ENCODE measurements around the gene TSPAN18. TPM values are rescaled to one million over a fixed set of nuclear protein-coding genes. Genes with fewer than 3 reads are reported as not detected.

Gene TSPAN18
- total RNA-seq, 1 donor, result under 0.01 TPM

GRCh38 chr11:44920451-44920850 is 193.7 kb downstream of the TSPAN18 start:
- TF ChIP-seq, protein P1, sequence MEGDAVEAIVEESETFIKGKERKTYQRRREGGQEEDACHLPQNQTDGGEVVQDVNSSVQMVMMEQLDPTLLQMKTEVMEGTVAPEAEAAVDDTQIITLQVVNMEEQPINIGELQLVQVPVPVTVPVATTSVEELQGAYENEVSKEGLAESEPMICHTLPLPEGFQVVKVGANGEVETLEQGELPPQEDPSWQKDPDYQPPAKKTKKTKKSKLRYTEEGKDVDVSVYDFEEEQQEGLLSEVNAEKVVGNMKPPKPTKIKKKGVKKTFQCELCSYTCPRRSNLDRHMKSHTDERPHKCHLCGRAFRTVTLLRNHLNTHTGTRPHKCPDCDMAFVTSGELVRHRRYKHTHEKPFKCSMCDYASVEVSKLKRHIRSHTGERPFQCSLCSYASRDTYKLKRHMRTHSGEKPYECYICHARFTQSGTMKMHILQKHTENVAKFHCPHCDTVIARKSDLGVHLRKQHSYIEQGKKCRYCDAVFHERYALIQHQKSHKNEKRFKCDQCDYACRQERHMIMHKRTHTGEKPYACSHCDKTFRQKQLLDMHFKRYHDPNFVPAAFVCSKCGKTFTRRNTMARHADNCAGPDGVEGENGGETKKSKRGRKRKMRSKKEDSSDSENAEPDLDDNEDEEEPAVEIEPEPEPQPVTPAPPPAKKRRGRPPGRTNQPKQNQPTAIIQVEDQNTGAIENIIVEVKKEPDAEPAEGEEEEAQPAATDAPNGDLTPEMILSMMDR (IDR thresholded peaks at IDR 0.05; ENCODE audit: insufficient read depth, low read depth, low read length), result no peak
- no peak for DNase-seq (ENCODE audit: low read depth)
- H3K4me3 ChIP-seq (ENCODE audit: low read depth, low read length), result no peak overlapping the region

DNA sequence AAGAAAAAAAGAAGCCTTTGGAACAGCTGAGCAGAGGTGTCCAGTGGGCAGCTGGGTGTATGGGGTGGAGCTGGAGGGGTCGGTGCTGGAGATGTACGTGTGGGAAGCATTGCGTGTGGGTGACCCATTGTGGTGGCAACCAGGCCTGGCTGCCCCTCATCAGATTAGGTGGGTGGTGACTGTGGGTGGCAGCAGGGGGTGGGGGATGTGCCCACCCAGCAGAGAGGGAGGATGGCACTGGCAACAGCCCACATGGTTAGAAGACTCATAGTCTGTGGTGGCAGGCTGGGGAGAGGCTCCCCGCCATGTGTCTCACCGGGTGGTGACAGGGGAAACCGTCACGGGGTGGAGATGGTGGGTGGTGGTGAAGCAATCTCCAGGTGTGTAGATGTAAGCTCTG is 196.4 kb downstream of the TSPAN18 start:
- TF ChIP-seq, protein P1 (IDR thresholded peaks at IDR 0.05; ENCODE audit: insufficient read depth, low read depth, low read length), result no peak
- no peak overlapping the region for H3K4me3 ChIP-seq (ENCODE audit: low read depth, low read length)

DNA sequence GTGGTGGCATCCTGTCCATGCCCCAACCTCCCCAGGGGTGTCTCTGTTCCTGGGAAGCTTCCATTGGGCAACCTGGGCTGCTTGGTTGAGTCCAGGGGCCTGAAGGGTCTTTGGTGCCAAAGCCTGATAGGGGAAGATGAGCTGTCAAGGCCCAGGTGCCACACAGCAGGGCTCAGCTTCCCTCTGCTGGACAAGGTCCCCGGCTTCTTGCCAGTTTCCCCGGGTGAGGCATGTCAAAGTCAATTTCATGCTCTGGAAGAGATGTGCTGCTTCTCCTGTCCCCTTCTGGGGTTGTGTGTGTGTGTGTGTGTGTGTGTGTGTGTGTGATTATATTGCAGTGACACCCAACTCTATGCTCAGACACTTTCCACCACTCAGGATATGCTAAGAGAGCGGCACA is 197.0 kb downstream of the TSPAN18 start:
- no peak for DNase-seq (ENCODE audit: low read depth)
- no peak overlapping the region for H3K4me3 ChIP-seq (ENCODE audit: low read depth, low read length)
- TF ChIP-seq, protein P1 (IDR thresholded peaks at IDR 0.05; ENCODE audit: insufficient read depth, low read depth, low read length), result no peak

More for the DNA sequence above, 196.4 kb downstream of the TSPAN18 start:
- DNase-seq (ENCODE audit: low read depth), result no peak

DNA sequence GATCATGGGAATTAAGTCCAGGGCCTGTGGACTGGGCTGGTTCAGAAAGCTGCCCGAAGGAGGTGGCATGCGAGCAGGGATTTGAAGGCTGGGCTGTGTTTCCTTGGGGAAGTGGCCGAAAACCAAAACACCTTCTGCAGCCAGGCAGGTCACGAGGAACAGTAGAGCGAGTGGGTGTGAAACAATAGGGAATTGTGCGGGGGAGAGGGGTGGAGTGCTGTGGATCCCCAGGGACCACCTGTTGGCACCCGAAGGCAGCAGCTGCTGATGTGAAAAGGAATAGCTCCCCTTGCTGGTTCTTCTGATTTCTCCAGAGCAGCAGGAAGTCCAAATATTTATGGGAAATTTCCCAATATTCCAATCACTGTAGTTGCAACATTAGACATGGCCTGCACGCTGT is 199.3 kb downstream of the TSPAN18 start:
- no peak for DNase-seq (ENCODE audit: low read depth)
- TF ChIP-seq, protein P1 (IDR thresholded peaks at IDR 0.05; ENCODE audit: insufficient read depth, low read depth, low read length), result no peak
- no peak overlapping the region for H3K4me3 ChIP-seq (ENCODE audit: low read depth, low read length)

DNA sequence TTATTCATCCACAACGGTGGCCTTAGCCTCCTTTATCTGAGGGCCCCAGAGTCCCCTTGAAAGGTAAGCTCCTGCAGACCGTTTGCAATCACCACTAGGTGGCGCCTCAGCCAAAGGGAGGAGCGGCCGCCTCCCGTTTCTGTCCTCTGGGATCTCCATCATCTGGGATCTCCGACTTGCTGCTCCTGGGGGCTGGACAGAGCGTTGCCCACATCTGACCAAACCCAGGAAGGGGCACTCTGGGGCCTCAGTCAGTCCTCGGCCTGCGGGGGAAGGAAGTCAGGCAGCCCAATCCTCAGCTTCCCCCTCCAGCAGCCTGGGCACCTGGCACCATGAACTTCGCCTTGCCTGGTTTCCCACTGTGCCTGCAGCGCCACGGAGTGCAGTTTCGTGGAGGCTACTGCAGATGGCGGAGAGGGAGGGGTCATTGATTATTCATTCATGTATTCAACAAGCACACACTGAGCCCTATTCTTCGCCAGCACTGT is 200.5 kb downstream of the TSPAN18 start:
- TF ChIP-seq, protein P1 (IDR thresholded peaks at IDR 0.05; ENCODE audit: insufficient read depth, low read depth, low read length), result peak; percentile 88
- H3K4me3 ChIP-seq (ENCODE audit: low read depth, low read length), result no peak overlapping the region
- peak; percentile 70 for DNase-seq (ENCODE audit: low read depth)

DNA sequence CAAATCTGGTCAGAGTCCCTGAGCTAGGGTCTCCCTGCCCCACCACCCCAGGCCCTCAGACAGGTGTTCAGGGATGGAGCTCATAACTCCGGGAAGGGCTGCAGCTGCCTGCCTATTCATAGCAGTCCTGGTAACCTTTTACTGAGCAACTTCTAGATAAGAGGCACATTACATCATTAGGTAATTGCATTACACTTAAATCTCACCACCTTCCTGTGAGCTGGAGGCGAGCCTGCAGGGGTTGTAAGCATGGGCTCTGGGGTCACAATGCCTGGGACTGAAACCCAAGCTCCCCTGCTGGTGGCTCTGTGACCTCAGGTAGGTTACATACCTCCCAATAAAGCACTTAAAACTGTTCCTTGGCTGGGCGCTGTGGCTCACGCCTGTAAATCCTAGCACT is 201.4 kb downstream of the TSPAN18 start:
- TF ChIP-seq, protein P1 (IDR thresholded peaks at IDR 0.05; ENCODE audit: insufficient read depth, low read depth, low read length), result no peak
- no peak overlapping the region for H3K4me3 ChIP-seq (ENCODE audit: low read depth, low read length)
- DNase-seq (ENCODE audit: low read depth), result no peak

GRCh38 chr11:44928816-44929215 is 202.1 kb downstream of the TSPAN18 start:
- DNase-seq (ENCODE audit: low read depth), result no peak
- H3K4me3 ChIP-seq (ENCODE audit: low read depth, low read length), result no peak overlapping the region
- TF ChIP-seq, protein P1 (IDR thresholded peaks at IDR 0.05; ENCODE audit: insufficient read depth, low read depth, low read length), result no peak

Data from fibroblast of villous mesenchyme (primary cell).